AG04450 (cell line): Measurements from ENCODE around the gene NYAP1. TPM values are rescaled to one million over a fixed set of nuclear protein-coding genes. Genes with fewer than 3 reads are reported as not detected.

Source experiments
- CTCF ChIA-PET: fragments of 300-600, 350-600 bp; formaldehyde crosslinking; extraction: SDS; loops from one replicate; lab custom pipeline; 2022; ENCODE audit warnings: antibody characterized with exemption, inconsistent platforms; lab: Charles Lee
- POLR2A ChIA-PET: fragments of 350-600 bp; formaldehyde crosslinking; extraction: SDS; loops from one replicate; lab custom pipeline; 2021; ENCODE audit warnings: antibody characterized with exemption, inconsistent platforms; lab: Yijun Ruan, JAX
- DNase-seq: peaks from one replicate; pipeline ENCODE4 v3.0.0-alpha.2; 2011; ENCODE audit warnings: low read depth, low spot score
- H3K27ac ChIP-seq: one replicate; pipeline ENCODE4 v1.5.1; 2012; ENCODE audit warnings: low read depth, low read length, control low read depth
- H3K27me3 ChIP-seq: one replicate; pipeline ENCODE4 v1.6.0; 2012; ENCODE audit warnings: low read length; ENCODE audit not compliant: control insufficient read depth, insufficient read depth
- H3K4me3 ChIP-seq: 2 replicates; pipeline ENCODE4 v1.5.1; 2011; ENCODE audit warnings: mild to moderate bottlenecking, low read depth, low read length, control low read depth
- H3K9me3 ChIP-seq: 2 replicates; pipeline ENCODE4 v1.5.1; 2012; ENCODE audit warnings: low read length; ENCODE audit not compliant: control insufficient read depth, insufficient read depth
- polyA plus RNA-seq: library from polyadenylated mRNA; depleted of rRNA; stranded (reverse); fragments of >200 nt; gene quantifications from 2 replicates; pipeline ENCODE4 v1.2.3, GENCODE V29; 2011
- TF ChIP-seq, protein P1 (sequence below): IDR thresholded peaks from 2 replicates; pipeline ENCODE4 v1.5.1; 2011; ENCODE audit warnings: low read depth, low read length, control low read depth, inconsistent platforms

The NYAP1 gene
- polyA plus RNA-seq, 1 experiment: 0.35 TPM

- ChIA-PET POLR2A (interaction anchor here (0.7 to 1.4 kb wide), 3 partner anchors 11 to 62 kb away, joined by 5 to 8 read pairs (median 6); partner anchors contain the start of gene ZCWPW1), CTCF (interaction anchor here (1.8 kb wide), 1 partner anchor 69 kb away, joined by 4 read pairs; no protein-coding TSS in a partner anchor)
- Histone ChIP-seq H3K4me3 (no peak overlapping the region), H3K9me3 (no peaks in the 10 kb centered on the region; the same call in 1 of the 2 replicates), H3K27me3 (no peaks in the 10 kb centered on the region), H3K27ac (no peak overlapping the region)
- TF ChIP-seq, protein P1, sequence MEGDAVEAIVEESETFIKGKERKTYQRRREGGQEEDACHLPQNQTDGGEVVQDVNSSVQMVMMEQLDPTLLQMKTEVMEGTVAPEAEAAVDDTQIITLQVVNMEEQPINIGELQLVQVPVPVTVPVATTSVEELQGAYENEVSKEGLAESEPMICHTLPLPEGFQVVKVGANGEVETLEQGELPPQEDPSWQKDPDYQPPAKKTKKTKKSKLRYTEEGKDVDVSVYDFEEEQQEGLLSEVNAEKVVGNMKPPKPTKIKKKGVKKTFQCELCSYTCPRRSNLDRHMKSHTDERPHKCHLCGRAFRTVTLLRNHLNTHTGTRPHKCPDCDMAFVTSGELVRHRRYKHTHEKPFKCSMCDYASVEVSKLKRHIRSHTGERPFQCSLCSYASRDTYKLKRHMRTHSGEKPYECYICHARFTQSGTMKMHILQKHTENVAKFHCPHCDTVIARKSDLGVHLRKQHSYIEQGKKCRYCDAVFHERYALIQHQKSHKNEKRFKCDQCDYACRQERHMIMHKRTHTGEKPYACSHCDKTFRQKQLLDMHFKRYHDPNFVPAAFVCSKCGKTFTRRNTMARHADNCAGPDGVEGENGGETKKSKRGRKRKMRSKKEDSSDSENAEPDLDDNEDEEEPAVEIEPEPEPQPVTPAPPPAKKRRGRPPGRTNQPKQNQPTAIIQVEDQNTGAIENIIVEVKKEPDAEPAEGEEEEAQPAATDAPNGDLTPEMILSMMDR: no peak
- DNase-seq: no peak
Observed at GRCh38 chr7:100490483-100491191, 6.9 kb downstream of the NYAP1 start.

DNA sequence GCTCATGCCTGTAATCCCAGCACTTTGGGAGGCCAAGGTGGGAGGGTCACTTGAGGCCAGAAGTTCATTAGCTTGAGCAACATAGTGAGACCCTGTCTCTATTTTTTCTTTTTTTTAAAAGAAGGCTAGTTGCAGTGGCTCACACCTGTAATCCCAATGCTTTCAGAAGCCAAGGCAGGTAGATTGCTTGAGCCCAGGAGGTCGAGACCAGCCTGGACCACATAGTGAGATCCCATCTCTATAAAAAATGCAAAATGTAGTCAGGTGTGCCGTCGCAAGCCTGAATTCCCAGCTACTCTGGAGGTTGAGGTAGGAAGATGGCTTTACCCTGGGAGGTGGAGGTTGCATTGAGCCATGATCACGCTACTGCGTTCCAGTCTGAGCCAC lies 7.5 kb downstream of the NYAP1 start:
- ChIA-PET POLR2A (no interaction called here), CTCF (no interaction called here)
- DNase-seq: no peak
- H3K27me3 ChIP-seq: peaks cover 3% of the 10 kb centered on the region
- TF ChIP-seq, protein P1: no peak
- no peaks in the 10 kb centered on the region; the same call in 1 of the 2 replicates for H3K9me3 ChIP-seq
- H3K4me3 ChIP-seq: no peak overlapping the region
- H3K27ac ChIP-seq: no peak overlapping the region

DNA sequence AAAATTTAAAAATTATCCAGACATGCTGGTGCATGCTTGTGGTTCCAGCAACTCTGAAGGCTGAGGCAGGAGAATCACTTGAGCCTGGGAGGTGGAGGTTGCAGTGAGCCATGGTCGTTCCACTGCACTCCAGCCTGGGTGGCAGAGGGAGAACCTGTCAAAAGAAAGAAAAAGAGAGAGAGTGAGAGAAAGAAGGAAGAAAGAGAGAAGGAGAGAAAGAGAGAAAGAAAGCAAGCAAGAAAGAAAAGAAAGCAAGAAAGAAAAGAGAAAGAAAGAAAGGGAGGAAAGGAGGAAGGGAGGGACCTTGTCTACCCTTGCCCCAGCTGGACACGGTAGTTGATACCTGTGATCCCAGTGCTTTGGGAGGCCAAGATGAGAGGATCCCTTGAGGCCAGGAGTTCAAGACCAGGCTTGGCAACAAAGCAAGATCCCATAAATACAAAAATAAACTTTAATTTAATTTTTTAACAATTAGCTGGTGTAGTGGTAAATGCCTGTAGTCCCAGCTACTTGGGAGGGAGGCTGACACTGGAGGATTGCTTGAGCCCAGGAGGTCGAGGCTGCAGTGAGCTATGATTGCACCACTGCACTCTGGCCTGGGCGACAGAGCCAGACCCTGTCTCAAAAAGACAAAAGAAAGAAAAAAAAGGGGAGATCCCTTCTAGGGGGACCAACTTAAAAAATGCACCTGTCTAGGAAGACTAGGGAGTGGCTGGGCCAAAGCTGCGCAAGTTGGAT lies 9.2 kb downstream of the NYAP1 start:
- Histone ChIP-seq H3K27ac (no peak overlapping the region), H3K9me3 (no peaks in the 10 kb centered on the region; the same call in 1 of the 2 replicates), H3K4me3 (0 out of 2 replicates have a peak overlapping the region, but pooled peaks have one; percentile 29), H3K27me3 (peaks cover 3% of the 10 kb centered on the region)
- ChIA-PET POLR2A (interaction anchor here (0.5 kb wide), 2 partner anchors 10 to 14 kb away, joined by 3 read pairs; no protein-coding TSS in a partner anchor), CTCF (interaction anchor here (1.2 to 3.6 kb wide), 3 partner anchors 10 to 198 kb away, joined by 3 to 17 read pairs (median 5); no protein-coding TSS in a partner anchor)
- TF ChIP-seq, protein P1: no peak
- DNase-seq: no peak

DNA sequence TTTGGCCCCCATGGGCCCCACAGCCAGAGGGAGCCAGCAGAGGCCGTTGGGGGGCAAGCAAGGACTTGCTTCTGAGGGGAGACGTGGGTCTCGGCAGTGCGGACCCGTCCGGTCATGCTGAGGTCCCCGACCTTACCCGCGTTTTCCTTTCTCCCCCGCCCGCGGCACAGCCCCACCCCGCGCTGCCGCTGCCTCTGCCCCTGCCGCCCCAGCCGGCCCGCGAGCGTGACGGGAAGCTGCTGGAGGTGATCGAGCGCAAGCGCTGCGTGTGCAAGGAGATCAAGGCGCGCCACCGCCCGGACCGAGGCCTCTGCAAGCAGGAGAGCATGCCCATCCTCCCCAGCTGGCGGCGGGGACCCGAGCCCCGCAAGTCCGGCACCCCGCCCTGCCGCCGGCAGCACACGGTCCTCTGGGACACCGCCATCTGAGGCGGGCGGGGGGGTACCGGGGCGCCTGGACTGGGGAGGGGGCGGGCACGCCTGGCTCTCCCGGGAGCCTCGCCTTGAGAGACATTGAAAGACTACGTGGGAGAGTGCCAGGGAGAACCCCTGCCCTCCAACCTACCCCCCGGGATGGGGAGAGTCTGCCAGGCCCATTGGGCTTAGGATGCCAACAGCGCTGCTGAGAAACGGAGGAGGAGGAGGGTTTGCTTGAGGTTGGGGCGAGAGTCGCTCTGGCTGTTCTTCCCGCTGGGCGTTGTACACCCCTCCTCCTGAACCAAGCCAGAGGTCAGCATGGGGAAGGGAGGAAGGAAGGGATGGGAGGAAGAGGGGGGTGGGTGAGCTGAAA lies 9.9 kb downstream of the NYAP1 start:
- POLR2A ChIA-PET: interaction anchor here (0.5 to 0.8 kb wide), 3 partner anchors 9 to 93 kb away, joined by 3 to 4 read pairs (median 3); partner anchors contain the start of genes FBXO24 and LRCH4
- no peak for DNase-seq
- CTCF ChIA-PET: interaction anchor here (0.6 to 3.6 kb wide), 4 partner anchors 11 to 288 kb away, joined by 3 to 17 read pairs (median 4); no protein-coding TSS in a partner anchor
- TF ChIP-seq, protein P1: no peak
- peak overlapping the region; percentile 29; the same call in 1 of the 2 replicates for H3K4me3 ChIP-seq
- H3K9me3 ChIP-seq: no peaks in the 10 kb centered on the region; the same call in 1 of the 2 replicates
- H3K27ac ChIP-seq: no peak overlapping the region
- H3K27me3 ChIP-seq: peaks cover 3% of the 10 kb centered on the region
